ENCODE data around the gene HMX3. TPM values are rescaled to one million over a fixed set of nuclear protein-coding genes. Genes with fewer than 3 reads are reported as not detected.

The HMX3 gene
- total RNA-seq, 2 donors from 2014 or later: not detected

Other genes starting within 250 kb of the HMX3 start
- gene FAM24A, start 225.4 kb upstream of the HMX3 start, total RNA-seq: not detected
- gene C10orf88, start 181.7 kb upstream of the HMX3 start, total RNA-seq: 10 to 100 TPM; 12.7 to 16.0 TPM
- gene PSTK, start 155.6 kb upstream of the HMX3 start, total RNA-seq: 1 to 10 TPM; 3.4 to 3.5 TPM
- gene IKZF5, start 127.2 kb upstream of the HMX3 start, total RNA-seq: 10 to 100 TPM; 21.4 to 22.1 TPM
- 10 to 100 TPM; 15.0 to 24.0 TPM for gene ACADSB, start 127.0 kb upstream of the HMX3 start, total RNA-seq
- gene HMX2, start 12.2 kb downstream of the HMX3 start, total RNA-seq: not detected
- gene BUB3, start 18.4 kb downstream of the HMX3 start, total RNA-seq: 100 to 1,000 TPM; 163 to 226 TPM